SK-N-SH (cell line): Measurements from ENCODE around the gene TINAGL1.

Source experiments
- CTCF ChIP-seq: fragments of 200-600 bp; sonication (generic); IDR thresholded peaks from 2 replicates; pipeline ENCODE4 v1.6.1; 2017; ENCODE audit warnings: antibody characterized with exemption, mild to moderate bottlenecking, moderate library complexity
- ELF1 ChIP-seq: IDR thresholded peaks from 2 replicates; pipeline ENCODE4 v1.4.0; 2012
- JUND ChIP-seq: IDR thresholded peaks from 2 replicates; pipeline ENCODE4 v1.4.0; 2012
- POLR2AphosphoS5 ChIP-seq: IDR thresholded peaks from 2 replicates; pipeline ENCODE4 v1.6.1; 2012; ENCODE audit warnings: low read depth, low read length
- RAD21 ChIP-seq: IDR thresholded peaks from 2 replicates; pipeline ENCODE4 v1.6.1; 2012; ENCODE audit warnings: mild to moderate bottlenecking, low read length
- RFX5 ChIP-seq: IDR thresholded peaks from 2 replicates; pipeline ENCODE4 v1.6.1; 2012; ENCODE audit warnings: mild to moderate bottlenecking, improper control_type of control experiment, low read length
- TCF12 ChIP-seq: IDR thresholded peaks from 2 replicates; pipeline ENCODE4 v1.4.0; 2012
- TF ChIP-seq, protein P1 (sequence below): IDR thresholded peaks from 2 replicates; pipeline ENCODE4 v1.4.0; 2012; ENCODE audit warnings: low read depth
- TF ChIP-seq, protein P2 (sequence below): IDR thresholded peaks from 2 replicates; pipeline ENCODE4 v1.6.1; 2012; ENCODE audit warnings: mild to moderate bottlenecking, low read depth, low read length, moderate library complexity

- no peak for TF ChIP-seq JUND
- no peak for TF ChIP-seq POLR2AphosphoS5
- no peak for TF ChIP-seq RAD21
- TF ChIP-seq RFX5 = no peak
- no peak for TF ChIP-seq CTCF
- no peak for TF ChIP-seq ELF1
- TF ChIP-seq, protein P1, sequence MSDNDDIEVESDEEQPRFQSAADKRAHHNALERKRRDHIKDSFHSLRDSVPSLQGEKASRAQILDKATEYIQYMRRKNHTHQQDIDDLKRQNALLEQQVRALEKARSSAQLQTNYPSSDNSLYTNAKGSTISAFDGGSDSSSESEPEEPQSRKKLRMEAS = no peak
- TF ChIP-seq TCF12 = no peak
- TF ChIP-seq, protein P2, sequence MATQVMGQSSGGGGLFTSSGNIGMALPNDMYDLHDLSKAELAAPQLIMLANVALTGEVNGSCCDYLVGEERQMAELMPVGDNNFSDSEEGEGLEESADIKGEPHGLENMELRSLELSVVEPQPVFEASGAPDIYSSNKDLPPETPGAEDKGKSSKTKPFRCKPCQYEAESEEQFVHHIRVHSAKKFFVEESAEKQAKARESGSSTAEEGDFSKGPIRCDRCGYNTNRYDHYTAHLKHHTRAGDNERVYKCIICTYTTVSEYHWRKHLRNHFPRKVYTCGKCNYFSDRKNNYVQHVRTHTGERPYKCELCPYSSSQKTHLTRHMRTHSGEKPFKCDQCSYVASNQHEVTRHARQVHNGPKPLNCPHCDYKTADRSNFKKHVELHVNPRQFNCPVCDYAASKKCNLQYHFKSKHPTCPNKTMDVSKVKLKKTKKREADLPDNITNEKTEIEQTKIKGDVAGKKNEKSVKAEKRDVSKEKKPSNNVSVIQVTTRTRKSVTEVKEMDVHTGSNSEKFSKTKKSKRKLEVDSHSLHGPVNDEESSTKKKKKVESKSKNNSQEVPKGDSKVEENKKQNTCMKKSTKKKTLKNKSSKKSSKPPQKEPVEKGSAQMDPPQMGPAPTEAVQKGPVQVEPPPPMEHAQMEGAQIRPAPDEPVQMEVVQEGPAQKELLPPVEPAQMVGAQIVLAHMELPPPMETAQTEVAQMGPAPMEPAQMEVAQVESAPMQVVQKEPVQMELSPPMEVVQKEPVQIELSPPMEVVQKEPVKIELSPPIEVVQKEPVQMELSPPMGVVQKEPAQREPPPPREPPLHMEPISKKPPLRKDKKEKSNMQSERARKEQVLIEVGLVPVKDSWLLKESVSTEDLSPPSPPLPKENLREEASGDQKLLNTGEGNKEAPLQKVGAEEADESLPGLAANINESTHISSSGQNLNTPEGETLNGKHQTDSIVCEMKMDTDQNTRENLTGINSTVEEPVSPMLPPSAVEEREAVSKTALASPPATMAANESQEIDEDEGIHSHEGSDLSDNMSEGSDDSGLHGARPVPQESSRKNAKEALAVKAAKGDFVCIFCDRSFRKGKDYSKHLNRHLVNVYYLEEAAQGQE = no peak
Observed at GRCh38 chr1:31541194-31541593, 35.1 kb upstream of the TINAGL1 start.
